ENCODE results near the gene NOXRED1. TPM values are rescaled to one million over a fixed set of nuclear protein-coding genes. Genes with fewer than 3 reads are reported as not detected.

NOXRED1 gene
- total and polyA plus RNA-seq, 10 of the 15 experiments (the other 5 are each of a cell fraction or from before 2014, with no cell fraction given): 0.06 to 0.62 (median 0.14) TPM

- TF ChIP-seq YY1 (IDR thresholded peaks at IDR 0.05; ENCODE audit: low read depth, low read length): peak; percentile 47
- no peak for TF ChIP-seq TCF3 (IDR thresholded peaks at IDR 0.05; ENCODE audit: borderline replicate concordance, insufficient read depth, low read depth, low read length)
- no peak for TF ChIP-seq USF2 (IDR thresholded peaks at IDR 0.05; ENCODE audit: borderline replicate concordance, low read depth, low read length)
- no peak for TF ChIP-seq BCLAF1 (IDR thresholded peaks at IDR 0.05)
- TF ChIP-seq RELB (IDR thresholded peaks at IDR 0.05; ENCODE audit: low read depth): 0 out of 2 replicates have a peak, but pooled peaks have one; percentile 25
- no peak for TF ChIP-seq SRF (IDR thresholded peaks at IDR 0.05; ENCODE audit: low read depth in 2 of 2, low read length in 2 of 2)
- TF ChIP-seq ZBTB11 (CRISPR knock-in tag; IDR thresholded peaks at IDR 0.05): no peak
- no peak for TF ChIP-seq POLR2AphosphoS5 (IDR thresholded peaks at IDR 0.05; ENCODE audit: low read length)
- no peak for TF ChIP-seq USF1 (IDR thresholded peaks at IDR 0.05; ENCODE audit: borderline replicate concordance, extremely low read length, insufficient read depth, low read depth, low read length)
Measured at GRCh38 chr14:77459072-77459723, 35.9 kb upstream of the NOXRED1 start (continued).

Measured in GM12878 (cell line).